Activated naive CD8-positive, alpha-beta T cell treated with anti-CD3 and anti-CD28 coated beads for 36 hours (primary cell): ENCODE measurements around the gene BFSP2. TPM values are rescaled to one million over a fixed set of nuclear protein-coding genes. Genes with fewer than 3 reads are reported as not detected.
A peak's percentile ranks its signal among the peaks of the same experiment; 100 is the strongest.

Source experiments
- DNase-seq: peaks from one replicate; pipeline ENCODE4 v3.0.0; 2021
- H3K27ac Mint-ChIP-seq: one replicate; pipeline ENCODE4 v1.8.0; 2022; ENCODE audit warnings: mild to moderate bottlenecking, moderate library complexity, mixed read lengths
- H3K27me3 Mint-ChIP-seq: one replicate; pipeline ENCODE4 v1.8.0; 2022; ENCODE audit warnings: mild to moderate bottlenecking, mixed read lengths
- H3K36me3 Mint-ChIP-seq: one replicate; pipeline ENCODE4 v1.8.0; 2021; ENCODE audit warnings: mild to moderate bottlenecking, mixed read lengths
- H3K4me1 Mint-ChIP-seq: one replicate; pipeline ENCODE4 v1.8.0; 2021; ENCODE audit warnings: mixed read lengths
- H3K4me3 Mint-ChIP-seq: one replicate; pipeline ENCODE4 v1.8.0; 2022; ENCODE audit warnings: mild to moderate bottlenecking, moderate library complexity, mixed read lengths
- H3K9me3 Mint-ChIP-seq: one replicate; pipeline ENCODE4 v1.8.0; 2022; ENCODE audit warnings: mixed read lengths
- total RNA-seq, 2 experiments: library from RNA; stranded (reverse); gene quantifications; one replicate each; pipeline ENCODE4 v1.2.3, GENCODE V29; 2021

The BFSP2 gene
- total RNA-seq, 2 experiments from 2014 or later: not detected

DNA sequence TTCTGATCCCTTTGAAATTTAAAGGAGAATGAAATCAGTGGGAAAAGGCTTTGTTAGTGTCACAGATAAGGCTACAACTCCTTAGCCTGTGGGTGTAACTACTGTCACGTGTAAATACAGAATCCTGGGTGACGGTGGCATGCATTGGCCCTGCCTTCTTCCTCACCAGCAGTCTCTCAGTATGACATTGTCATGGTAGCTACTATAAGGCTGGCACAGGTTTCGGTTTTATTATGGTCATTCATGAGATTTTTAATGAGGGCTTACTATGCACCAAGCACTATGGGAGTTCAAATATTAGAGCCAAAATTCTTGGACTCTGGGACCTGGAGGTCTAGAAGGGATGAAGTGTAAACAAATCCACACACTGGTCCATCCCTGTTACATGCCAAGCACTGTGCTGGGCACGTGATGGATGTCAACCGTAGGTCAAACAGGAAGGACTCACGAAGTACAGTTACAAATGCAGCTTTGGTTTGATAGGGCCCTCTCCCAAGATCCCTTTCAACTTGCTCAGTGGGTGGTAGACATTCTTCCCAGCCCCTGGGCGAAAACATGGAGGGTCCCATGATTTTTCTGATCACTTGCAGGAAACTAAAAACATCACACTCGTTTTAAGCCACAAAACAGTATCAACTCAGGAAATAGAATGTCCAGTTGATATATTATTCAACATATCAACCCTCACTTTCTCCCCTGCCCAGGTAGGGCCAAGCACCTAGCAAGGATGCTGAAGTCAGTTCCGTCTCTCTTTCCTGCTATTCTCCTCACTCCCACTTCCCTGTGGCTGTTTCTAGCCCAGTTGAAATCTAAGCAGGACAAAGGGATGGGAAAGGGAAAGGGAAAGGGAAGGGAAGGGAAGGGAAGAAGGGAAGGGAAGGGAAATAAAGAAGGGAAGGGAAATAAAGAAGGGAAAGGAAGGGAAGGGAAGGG is 25.3 kb downstream of the BFSP2 start:
- no peak overlapping the region for H3K4me3 Mint-ChIP-seq

DNA sequence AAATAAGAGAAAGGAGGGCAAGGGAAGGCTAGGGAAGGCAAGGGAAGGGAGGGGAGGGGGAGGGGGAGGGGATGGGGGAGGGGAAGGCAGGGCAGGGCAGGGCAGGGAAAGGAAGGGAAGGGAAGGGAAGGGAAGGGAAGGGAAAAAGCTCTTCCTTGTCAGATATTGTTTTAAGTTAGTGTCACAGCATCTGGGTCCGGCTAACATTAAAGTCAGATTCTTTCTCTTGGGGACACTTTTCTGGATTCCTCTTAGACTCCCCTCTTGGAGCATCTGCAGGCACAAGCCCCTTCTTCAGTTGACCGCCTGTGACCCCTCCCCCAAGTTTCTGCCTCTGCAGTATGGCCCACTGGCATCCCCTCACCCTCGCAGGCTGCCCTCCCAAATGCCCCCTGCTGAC is 26.0 kb downstream of the BFSP2 start:
- no peak overlapping the region for H3K4me3 Mint-ChIP-seq
- DNase-seq: no peak
- H3K4me1 Mint-ChIP-seq: peaks cover 10% of the 10 kb centered on the region
- H3K9me3 Mint-ChIP-seq: no peaks in the 10 kb centered on the region
- no peaks in the 10 kb centered on the region for H3K27me3 Mint-ChIP-seq
- peak overlapping the region; percentile 6 for H3K27ac Mint-ChIP-seq
- no peaks in the 10 kb centered on the region for H3K36me3 Mint-ChIP-seq

More for the DNA sequence above, 25.3 kb downstream of the BFSP2 start:
- Mint-ChIP-seq H3K4me1 (peaks cover 10% of the 10 kb centered on the region), H3K9me3 (no peaks in the 10 kb centered on the region), H3K27ac (no peak overlapping the region), H3K27me3 (no peaks in the 10 kb centered on the region), H3K36me3 (no peaks in the 10 kb centered on the region)
- DNase-seq: no peak

DNA sequence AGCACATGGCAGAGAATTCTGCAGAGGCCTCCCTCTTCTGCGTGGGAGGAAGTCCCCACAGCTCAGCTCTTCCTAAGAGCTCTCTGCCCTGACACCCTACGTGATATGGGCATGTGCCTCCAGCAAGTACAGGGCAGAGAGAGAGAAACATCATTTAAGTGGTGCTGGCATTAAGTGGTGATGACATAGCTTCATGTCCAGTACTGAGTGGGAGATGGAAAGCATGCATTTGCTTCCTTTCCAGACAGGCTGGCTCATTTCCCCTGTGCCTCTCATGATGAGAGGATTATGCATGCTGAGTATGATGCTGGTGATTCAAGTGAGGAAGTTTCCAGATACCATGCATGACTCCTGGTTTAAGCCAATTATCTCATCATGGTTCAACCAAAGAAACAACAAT is 26.9 kb downstream of the BFSP2 start:
- Mint-ChIP-seq H3K27me3 (no peaks in the 10 kb centered on the region), H3K4me3 (no peak overlapping the region), H3K4me1 (peaks cover 10% of the 10 kb centered on the region), H3K27ac (no peak overlapping the region), H3K36me3 (no peaks in the 10 kb centered on the region), H3K9me3 (no peaks in the 10 kb centered on the region)
- no peak for DNase-seq

DNA sequence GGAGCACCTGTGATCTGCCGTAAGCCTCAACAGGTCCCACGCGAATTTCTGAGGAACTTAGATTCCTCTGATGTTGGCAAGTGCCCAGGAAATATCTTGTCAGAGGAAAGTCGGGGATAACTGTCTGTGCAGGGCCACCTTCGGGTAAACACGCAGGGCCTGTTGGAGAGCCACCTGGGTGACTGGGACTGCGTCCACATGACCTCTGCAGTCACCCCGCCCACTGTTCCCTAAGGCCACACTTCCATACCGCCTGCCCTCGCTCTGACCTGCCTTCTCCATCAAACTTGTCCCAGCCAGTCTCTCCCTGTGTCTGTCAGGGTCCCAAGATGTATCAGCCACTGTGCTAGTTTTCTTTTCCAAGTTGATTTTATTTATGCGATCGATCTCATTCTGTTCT is 28.7 kb downstream of the BFSP2 start:
- Mint-ChIP-seq H3K9me3 (no peaks in the 10 kb centered on the region), H3K4me3 (no peak overlapping the region), H3K27me3 (no peaks in the 10 kb centered on the region), H3K27ac (no peak overlapping the region), H3K36me3 (no peaks in the 10 kb centered on the region), H3K4me1 (peaks cover 9% of the 10 kb centered on the region)
- DNase-seq: no peak

DNA sequence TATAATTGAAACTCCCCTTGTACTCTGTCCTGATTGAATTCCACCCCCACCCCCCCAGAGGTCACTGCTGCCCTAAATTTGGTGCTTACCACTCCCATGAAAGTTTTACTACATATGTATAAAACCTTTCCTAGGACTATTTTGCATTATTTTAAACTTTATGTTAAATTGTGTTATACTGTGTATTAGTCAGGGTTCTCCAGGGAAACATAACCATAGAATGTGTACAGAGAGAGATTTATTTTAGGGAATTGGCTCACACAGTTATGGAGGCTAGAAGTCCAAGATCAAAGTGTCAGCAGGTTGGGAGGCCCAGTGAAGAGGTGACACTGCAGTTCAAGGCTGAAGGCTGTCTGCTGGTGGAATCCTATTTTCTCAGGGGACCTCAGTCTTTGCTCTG is 29.2 kb downstream of the BFSP2 start:
- Mint-ChIP-seq H3K9me3 (no peaks in the 10 kb centered on the region), H3K4me3 (no peak overlapping the region), H3K36me3 (no peaks in the 10 kb centered on the region), H3K4me1 (peaks cover 5% of the 10 kb centered on the region), H3K27me3 (no peaks in the 10 kb centered on the region), H3K27ac (no peak overlapping the region)
- no peak for DNase-seq

DNA sequence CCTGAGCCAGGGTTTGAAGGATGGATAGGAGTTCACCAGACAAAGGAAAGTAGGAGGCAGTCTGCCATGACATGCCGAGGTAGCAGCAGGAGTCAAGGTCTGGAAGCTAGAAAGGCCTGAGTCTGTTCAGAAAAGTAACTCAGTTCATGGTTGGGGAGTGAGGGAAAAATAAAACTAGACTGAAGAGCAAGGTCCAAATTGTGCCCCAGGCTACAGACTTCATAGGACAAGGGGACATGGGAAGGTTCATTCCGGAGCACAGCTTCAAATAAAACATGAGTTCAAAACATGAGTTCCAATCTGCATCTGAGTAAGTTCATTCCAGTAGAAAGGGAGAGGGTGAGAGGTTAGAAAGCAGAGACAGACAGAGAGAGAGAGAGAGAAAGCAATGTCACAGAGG is 39.7 kb downstream of the BFSP2 start:
- Mint-ChIP-seq H3K9me3 (peaks cover 8% of the 10 kb centered on the region), H3K36me3 (peaks cover 8% of the 10 kb centered on the region), H3K4me3 (no peak overlapping the region), H3K27me3 (no peaks in the 10 kb centered on the region), H3K27ac (no peak overlapping the region), H3K4me1 (peaks cover 28% of the 10 kb centered on the region)
- DNase-seq: no peak

DNA sequence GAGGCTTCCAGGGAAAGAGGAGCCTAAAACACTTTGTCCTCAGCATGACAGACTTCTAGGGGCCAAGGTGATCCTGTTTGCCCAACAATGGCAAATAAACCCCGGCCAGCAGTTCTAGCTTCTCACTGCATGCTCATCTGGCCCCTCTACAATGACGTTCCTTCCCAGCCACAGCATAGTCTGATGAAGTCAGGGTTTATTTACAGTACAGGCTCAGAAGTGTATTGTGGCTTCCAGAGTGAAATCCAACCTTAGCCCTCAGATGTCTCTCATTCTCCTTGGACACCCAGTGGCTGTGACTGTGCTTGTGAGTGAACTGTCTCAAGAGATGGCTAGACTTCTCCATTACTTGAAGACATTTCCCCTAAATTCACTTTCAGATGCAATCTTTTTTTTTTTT is 40.8 kb downstream of the BFSP2 start:
- Mint-ChIP-seq H3K9me3 (peaks cover 8% of the 10 kb centered on the region), H3K27ac (no peak overlapping the region), H3K4me1 (peaks cover 28% of the 10 kb centered on the region), H3K36me3 (peaks cover 8% of the 10 kb centered on the region), H3K4me3 (no peak overlapping the region), H3K27me3 (no peaks in the 10 kb centered on the region)
- no peak for DNase-seq

DNA sequence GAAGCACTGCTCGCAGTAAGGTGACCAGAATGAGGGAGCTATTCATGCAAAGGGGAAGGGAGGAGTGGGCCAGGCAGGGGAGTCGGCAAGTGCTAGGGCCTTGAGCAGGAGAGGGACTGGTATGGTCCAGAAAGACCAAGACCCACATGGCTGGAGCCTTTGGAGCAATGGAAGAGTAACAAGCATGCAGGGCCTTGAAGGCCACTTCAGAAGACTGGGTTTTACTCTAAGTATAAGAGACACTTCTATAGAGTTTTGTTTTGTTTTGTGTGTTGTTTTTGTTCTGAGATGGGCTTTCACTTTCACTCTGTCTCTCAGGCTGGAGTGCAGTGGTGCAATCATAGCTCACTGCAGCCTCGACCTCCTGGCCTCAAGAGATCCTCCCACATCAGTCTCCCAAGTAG is 42.0 kb downstream of the BFSP2 start:
- Mint-ChIP-seq H3K4me1 (peaks cover 28% of the 10 kb centered on the region), H3K4me3 (peak overlapping the region; percentile 64), H3K27ac (peak overlapping the region; percentile 77), H3K9me3 (peaks cover 8% of the 10 kb centered on the region), H3K27me3 (no peaks in the 10 kb centered on the region), H3K36me3 (peaks cover 8% of the 10 kb centered on the region)
- no peak for DNase-seq

DNA sequence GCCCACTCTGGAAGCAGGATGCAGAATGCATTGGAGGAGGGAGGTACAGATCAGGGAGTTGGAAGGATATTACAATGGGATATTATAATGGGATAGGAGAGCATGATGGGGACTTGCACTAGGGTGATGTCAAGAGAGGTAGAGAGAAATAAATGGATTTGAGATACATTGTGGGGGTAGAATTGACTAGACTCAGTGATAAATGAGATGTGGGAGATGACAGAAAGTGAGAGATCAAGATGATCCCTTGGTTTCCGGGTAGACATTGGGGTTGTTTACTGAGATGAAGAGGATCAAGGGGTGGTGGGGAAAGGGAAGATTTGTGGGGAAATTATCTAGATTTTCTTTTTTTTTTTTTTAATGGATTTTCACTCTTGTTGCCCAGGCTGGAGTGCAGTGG is 42.7 kb downstream of the BFSP2 start:
- no peak overlapping the region for H3K4me3 Mint-ChIP-seq
- peaks cover 8% of the 10 kb centered on the region for H3K36me3 Mint-ChIP-seq
- peaks cover 27% of the 10 kb centered on the region for H3K4me1 Mint-ChIP-seq
- DNase-seq: no peak
- H3K27ac Mint-ChIP-seq: no peak overlapping the region
- peaks cover 8% of the 10 kb centered on the region for H3K9me3 Mint-ChIP-seq
- H3K27me3 Mint-ChIP-seq: no peaks in the 10 kb centered on the region

DNA sequence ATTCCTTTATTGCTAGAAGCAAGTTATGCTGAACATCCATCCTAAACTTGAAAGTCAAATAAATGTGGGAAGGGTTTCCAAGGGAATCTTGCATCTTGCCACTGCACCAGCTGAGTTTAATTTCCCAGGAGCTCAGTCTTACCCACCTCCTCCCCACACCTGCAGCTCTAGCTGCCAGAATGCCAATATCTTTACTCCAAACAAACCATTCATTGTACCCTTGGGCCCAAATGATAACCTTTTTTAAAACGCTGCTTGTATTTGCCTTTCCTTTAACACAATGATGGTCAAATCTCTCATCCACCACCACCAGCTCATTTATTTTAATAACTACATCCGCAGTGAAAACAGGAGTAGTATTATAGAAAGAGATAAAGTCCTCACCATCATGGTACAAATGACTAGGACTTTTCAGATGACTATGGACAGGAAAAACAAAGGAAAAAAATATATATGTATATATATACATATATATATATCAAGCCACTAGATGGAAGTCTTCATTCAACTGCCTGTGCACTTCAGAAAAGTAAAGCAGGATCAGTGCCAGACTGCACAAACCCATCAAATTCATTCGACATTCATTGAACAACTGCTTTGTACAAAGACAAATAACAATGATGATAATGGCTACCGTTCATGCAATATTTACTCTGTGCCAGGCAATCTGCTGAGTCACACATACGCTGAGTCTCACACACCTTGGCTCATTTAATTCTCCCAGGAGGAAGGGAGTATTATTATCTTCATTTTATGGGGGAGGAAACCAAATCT is 44.0 kb downstream of the BFSP2 start:
- Mint-ChIP-seq H3K36me3 (peaks cover 8% of the 10 kb centered on the region), H3K9me3 (peaks cover 8% of the 10 kb centered on the region), H3K27ac (no peak overlapping the region), H3K4me3 (no peak overlapping the region), H3K4me1 (peaks cover 30% of the 10 kb centered on the region), H3K27me3 (no peaks in the 10 kb centered on the region)
- DNase-seq: no peak

DNA sequence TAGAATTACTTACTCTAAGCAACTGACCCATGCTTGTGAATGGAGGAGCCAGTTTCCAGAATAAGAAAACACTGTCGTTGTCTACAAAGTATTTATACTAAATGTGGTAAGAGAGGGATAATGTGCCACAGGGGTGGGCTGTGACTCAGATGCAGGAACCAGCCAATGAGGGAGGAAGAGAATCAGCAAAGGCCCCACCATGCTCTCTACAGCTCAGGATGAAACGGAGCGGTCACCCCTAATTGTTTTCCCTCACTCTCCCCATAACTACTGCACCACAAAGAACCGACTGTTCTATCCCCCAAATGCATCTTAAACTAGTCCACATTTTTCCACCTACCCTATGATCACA is 44.5 kb downstream of the BFSP2 start:
- Mint-ChIP-seq H3K36me3 (peaks cover 5% of the 10 kb centered on the region), H3K27me3 (no peaks in the 10 kb centered on the region), H3K4me1 (peaks cover 34% of the 10 kb centered on the region), H3K27ac (no peak overlapping the region), H3K9me3 (peaks cover 5% of the 10 kb centered on the region), H3K4me3 (no peak overlapping the region)
- DNase-seq: no peak

DNA sequence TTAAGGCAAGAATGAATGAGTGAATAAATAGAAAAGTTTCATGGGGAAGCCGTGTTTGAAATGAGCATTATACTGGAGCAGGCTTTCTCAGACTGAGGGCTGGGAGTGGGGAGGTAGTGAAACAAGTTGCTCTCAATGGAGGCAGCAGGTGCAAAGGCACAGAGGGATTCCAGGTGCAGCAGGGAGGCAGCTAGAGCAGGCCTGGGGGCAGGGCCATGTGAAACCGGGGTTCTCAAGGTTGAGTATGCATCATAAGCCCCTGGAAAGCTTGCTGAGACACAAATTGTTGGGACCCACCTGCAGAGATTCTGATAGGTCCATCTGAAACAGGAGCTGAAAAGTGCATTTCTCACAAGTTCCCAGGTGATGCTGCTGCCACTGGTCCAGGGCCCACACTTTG is 45.3 kb downstream of the BFSP2 start:
- no peaks in the 10 kb centered on the region for H3K27me3 Mint-ChIP-seq
- H3K9me3 Mint-ChIP-seq: no peaks in the 10 kb centered on the region
- H3K36me3 Mint-ChIP-seq: peaks cover 2% of the 10 kb centered on the region
- DNase-seq: no peak
- H3K4me1 Mint-ChIP-seq: peaks cover 35% of the 10 kb centered on the region
- H3K27ac Mint-ChIP-seq: no peak overlapping the region
- no peak overlapping the region for H3K4me3 Mint-ChIP-seq

DNA sequence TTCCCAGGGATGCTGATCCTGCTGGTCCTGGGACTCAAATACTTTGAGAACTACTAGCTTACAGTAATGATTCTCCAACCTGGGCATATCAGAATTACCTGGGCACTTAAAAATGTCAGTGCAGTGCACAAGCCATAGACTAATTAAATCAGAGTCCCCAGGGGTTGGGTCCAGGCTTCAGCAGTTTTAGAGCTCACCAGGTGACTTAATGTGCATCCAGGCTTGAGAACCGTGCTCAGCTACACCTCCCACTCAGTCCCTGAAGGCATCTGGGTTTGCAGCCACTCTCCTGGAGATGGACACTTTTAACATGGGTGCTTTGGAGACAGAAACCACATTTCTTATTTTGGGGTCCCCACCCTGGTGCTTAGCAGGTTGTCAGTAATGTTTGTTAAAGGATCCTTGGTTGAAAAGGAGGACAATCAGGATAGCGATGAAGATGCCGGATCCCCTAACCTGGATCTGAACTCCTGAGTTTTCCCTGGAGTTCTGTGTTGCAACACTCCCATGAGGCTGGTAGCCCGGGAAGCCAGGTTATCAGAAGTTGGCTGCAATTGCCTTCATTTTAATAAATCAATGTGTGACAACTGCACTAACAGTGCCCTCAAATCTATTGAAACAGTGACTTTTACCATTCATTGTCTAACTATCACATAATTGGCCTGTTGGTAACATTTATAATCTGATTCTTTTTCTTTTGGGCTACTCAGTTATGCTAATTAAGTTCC is 48.1 kb downstream of the BFSP2 start:
- H3K36me3 Mint-ChIP-seq: no peaks in the 10 kb centered on the region
- no peak for DNase-seq
- no peaks in the 10 kb centered on the region for H3K9me3 Mint-ChIP-seq
- H3K4me3 Mint-ChIP-seq: no peak overlapping the region
- H3K27ac Mint-ChIP-seq: no peak overlapping the region
- H3K27me3 Mint-ChIP-seq: no peaks in the 10 kb centered on the region
- H3K4me1 Mint-ChIP-seq: peaks cover 25% of the 10 kb centered on the region

DNA sequence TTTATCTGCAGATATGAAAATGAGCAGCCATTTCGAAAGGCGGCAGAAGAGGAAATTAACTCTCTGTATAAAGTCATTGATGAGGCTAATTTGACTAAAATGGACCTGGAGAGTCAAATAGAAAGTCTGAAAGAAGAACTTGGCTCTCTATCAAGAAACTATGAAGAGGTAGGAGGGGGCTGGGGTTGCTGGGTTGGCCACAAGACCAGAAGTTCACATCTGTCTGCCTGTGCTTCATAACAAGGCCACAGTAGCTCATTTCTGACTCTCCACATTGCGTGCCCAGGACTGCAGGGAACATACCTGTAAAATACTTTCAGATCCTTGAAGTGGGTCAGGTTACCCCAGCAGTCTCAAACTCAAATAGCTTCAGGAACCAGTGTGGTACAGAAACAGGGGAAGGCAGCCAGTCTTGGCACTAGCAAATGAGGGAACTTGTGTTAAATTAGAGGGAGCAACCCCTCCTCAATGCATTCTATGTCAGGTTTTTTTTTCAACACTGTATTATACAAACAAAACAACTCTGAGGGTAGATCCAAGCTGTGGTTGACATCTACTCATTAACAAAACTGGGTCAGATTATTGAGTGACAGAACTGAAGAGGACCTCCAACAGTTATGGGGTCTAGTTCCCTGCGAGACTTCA is 48.7 kb downstream of the BFSP2 start:
- Mint-ChIP-seq H3K27ac (peak overlapping the region; percentile 18), H3K4me1 (peaks cover 21% of the 10 kb centered on the region), H3K27me3 (no peaks in the 10 kb centered on the region), H3K9me3 (no peaks in the 10 kb centered on the region), H3K4me3 (peak overlapping the region; percentile 22), H3K36me3 (no peaks in the 10 kb centered on the region)
- DNase-seq: peak; percentile 56

DNA sequence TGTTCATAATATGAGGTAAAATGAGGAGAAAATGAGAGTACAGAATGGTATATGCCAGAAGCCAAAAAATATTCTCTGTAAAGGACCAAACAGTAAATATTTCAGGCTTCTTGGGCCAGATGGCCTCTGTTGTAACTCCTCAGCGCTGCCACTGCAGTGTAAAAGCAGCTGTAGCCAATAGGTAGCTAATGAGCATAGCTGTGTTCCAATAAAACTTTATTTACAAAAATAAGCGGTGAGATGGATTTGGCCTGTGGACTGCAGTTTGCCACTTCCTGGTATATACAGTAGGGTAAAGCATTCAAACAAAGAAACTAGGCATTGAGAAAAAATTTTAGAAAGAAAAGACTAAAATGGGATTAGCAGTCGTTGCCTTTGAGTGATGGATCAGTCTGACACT is 51.5 kb downstream of the BFSP2 start:
- Mint-ChIP-seq H3K36me3 (no peaks in the 10 kb centered on the region), H3K27ac (no peak overlapping the region), H3K4me1 (peaks cover 13% of the 10 kb centered on the region), H3K27me3 (no peaks in the 10 kb centered on the region), H3K4me3 (no peak overlapping the region), H3K9me3 (no peaks in the 10 kb centered on the region)
- DNase-seq: no peak
